Muscle layer of duodenum (tissue), 2 donors: ENCODE results near the gene ACRBP.

Experiments
- H3K27ac ChIP-seq: one replicate; pipeline ENCODE4 v1.7.0; 2013; ENCODE audit warnings: mild to moderate bottlenecking, low read length
- H3K27me3 ChIP-seq: one replicate; pipeline ENCODE4 v1.7.0; 2013; ENCODE audit warnings: low read depth, mild to moderate bottlenecking, control low read depth, low read length
- H3K36me3 ChIP-seq, 2 donors: one replicate each; pipeline ENCODE4 v1.7.0; 2013; ENCODE audit warnings: low read length in 2 of 2, control low read depth in 1 of 2, mild to moderate bottlenecking in 1 of 2; ENCODE audit not compliant: insufficient read depth in 2 of 2, control insufficient read depth in 1 of 2
- H3K4me1 ChIP-seq, 2 donors: one replicate each; pipeline ENCODE4 v1.7.0; 2013; ENCODE audit warnings: low read length in 2 of 2, mild to moderate bottlenecking in 2 of 2, control low read depth in 1 of 2, moderate library complexity in 1 of 2; ENCODE audit not compliant: insufficient read depth in 2 of 2, control insufficient read depth in 1 of 2
- H3K4me3 ChIP-seq, 2 donors: one replicate each; pipeline ENCODE4 v1.7.0; 2013; ENCODE audit warnings: low read length in 2 of 2, low read depth in 1 of 2, mild to moderate bottlenecking in 1 of 2
- H3K9me3 ChIP-seq, 2 donors: one replicate each; pipeline ENCODE4 v1.7.0; 2013; ENCODE audit warnings: low read length in 2 of 2, control low read depth in 1 of 2, mild to moderate bottlenecking in 1 of 2; ENCODE audit not compliant: control insufficient read depth in 1 of 2
- donor health status: healthy.

The ACRBP gene

GRCh38 chr12:6613015-6613775 lies 34.0 kb downstream of the ACRBP start:
- Histone ChIP-seq H3K27ac (peak overlapping the region; percentile 52), H3K9me3 (no peaks in the 10 kb centered on the region), H3K27me3 (no peaks in the 10 kb centered on the region), H3K4me1 (peaks cover 14 to 27% of the 10 kb centered on the region in 2 donors), H3K4me3 (peak overlapping the region; percentile 13 to 41), H3K36me3 (no peaks in the 10 kb centered on the region)

- H3K36me3 ChIP-seq = no peaks in the 10 kb centered on the region
- peak overlapping the region in 1 of 2 donors; percentile 13 for H3K4me3 ChIP-seq
- H3K9me3 ChIP-seq = no peaks in the 10 kb centered on the region
- H3K4me1 ChIP-seq = peaks cover 14 to 27% of the 10 kb centered on the region in 2 donors
- peak overlapping the region; percentile 28 for H3K27ac ChIP-seq
- no peaks in the 10 kb centered on the region for H3K27me3 ChIP-seq
These were observed 34.6 kb downstream of the ACRBP start for GRCh38 chr12:6612652-6613014.

GRCh38 chr12:6612247-6612646 lies 35.0 kb downstream of the ACRBP start:
- H3K36me3 ChIP-seq = no peaks in the 10 kb centered on the region
- no peaks in the 10 kb centered on the region for H3K9me3 ChIP-seq
- H3K27me3 ChIP-seq = no peaks in the 10 kb centered on the region
- H3K4me3 ChIP-seq = no peak overlapping the region
- peak overlapping the region; percentile 28 for H3K27ac ChIP-seq
- H3K4me1 ChIP-seq = peaks cover 14 to 27% of the 10 kb centered on the region in 2 donors

DNA sequence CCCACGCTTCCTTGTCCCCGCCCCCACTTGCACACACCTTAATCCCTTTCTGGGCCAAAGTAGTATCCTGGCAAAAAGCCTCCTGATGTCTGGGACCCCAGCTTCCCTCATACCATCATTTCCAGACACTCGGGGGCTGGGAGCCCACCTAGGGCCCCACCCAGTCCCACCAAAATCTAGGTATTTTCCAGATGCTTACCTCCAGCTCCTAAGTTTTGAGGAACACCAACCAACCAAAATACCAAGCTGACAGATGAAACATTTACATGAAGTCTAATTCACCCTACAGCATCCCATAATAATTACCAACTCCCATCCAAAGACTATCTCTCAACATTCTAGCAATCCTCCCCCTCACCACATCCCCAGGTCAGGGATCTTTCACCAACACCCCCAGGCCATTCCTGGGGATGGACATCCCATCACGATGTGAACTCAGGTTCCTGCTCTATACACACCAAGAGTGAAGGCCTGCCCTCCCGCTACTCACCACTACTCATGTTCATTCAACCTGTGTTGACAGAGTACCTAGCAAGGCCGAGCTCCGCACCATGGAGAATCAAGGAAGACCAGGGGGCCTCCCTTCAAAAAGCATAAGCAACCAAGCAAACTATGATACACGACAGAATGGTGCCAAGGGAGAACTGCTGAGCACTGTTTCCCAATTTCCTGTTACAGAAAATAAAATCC lies 38.5 kb downstream of the ACRBP start:
- peak overlapping the region; percentile 56 for H3K27ac ChIP-seq
- H3K27me3 ChIP-seq = no peaks in the 10 kb centered on the region
- peaks cover 30 to 47% of the 10 kb centered on the region in 2 donors for H3K4me1 ChIP-seq
- H3K36me3 ChIP-seq = no peaks in the 10 kb centered on the region
- no peaks in the 10 kb centered on the region for H3K9me3 ChIP-seq
- no peak overlapping the region for H3K4me3 ChIP-seq

DNA sequence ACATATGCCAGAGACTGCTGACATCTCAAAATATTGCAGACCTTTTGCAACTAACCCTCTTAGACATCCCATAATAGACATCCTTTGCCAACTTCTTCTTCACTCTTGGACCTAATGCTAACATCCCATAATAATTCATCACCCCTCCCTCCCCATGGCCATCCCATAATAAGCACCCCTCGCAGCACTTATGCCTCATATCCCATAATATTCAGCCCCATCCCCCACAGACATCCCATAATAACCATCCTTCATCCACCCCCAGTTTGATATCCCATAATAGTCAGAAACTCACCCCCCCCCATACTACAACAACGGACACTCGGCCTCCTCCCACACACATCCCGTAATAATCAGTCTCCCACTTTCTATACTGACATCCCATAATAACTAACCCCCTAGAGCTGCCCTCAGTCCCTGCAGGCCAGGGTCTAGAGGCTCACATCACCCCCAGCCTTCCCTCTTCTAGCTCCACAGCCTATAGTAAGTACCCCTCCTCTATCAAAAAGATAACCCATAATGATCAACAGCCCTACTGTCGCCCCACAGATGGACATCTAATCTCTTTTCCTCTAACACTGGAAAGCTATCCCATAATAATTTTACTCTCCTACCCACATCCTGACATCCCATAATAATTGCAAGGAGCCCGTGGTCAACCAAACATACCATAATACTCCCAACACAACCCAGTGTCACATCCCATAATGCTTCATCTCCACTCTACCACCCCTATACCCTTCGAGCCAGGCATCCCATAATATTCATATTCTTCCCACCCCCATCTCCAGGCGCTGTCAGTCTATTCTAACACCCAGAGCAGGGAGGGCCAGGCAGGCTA lies 39.3 kb downstream of the ACRBP start:
- Histone ChIP-seq H3K9me3 (no peaks in the 10 kb centered on the region), H3K4me3 (peak overlapping the region in 1 of 2 donors; percentile 64), H3K27me3 (no peaks in the 10 kb centered on the region), H3K4me1 (peaks cover 29 to 49% of the 10 kb centered on the region in 2 donors), H3K27ac (peak overlapping the region; percentile 56), H3K36me3 (no peaks in the 10 kb centered on the region)

- Histone ChIP-seq H3K4me1 (peaks cover 21 to 45% of the 10 kb centered on the region in 2 donors), H3K4me3 (peak overlapping the region; percentile 64 to 90), H3K27ac (peak overlapping the region; percentile 77), H3K36me3 (peaks cover 8 to 10% of the 10 kb centered on the region in 2 donors), H3K27me3 (no peaks in the 10 kb centered on the region), H3K9me3 (no peaks in the 10 kb centered on the region)
These were observed 40.7 kb downstream of the ACRBP start for GRCh38 chr12:6606331-6607131.

- Histone ChIP-seq H3K36me3 (peaks cover 16 to 19% of the 10 kb centered on the region in 2 donors), H3K9me3 (no peaks in the 10 kb centered on the region), H3K4me3 (peak overlapping the region; percentile 64 to 90), H3K27ac (peak overlapping the region; percentile 77), H3K27me3 (no peaks in the 10 kb centered on the region), H3K4me1 (peaks cover 21 to 37% of the 10 kb centered on the region in 2 donors)
These were observed 41.6 kb downstream of the ACRBP start for GRCh38 chr12:6605421-6606330.

GRCh38 chr12:6604259-6605029 lies 42.8 kb downstream of the ACRBP start:
- H3K27me3 ChIP-seq = no peaks in the 10 kb centered on the region
- peak overlapping the region; percentile 64 to 90 for H3K4me3 ChIP-seq
- peaks cover 21 to 37% of the 10 kb centered on the region in 2 donors for H3K4me1 ChIP-seq
- H3K27ac ChIP-seq = peak overlapping the region; percentile 77
- peaks cover 28 to 31% of the 10 kb centered on the region in 2 donors for H3K36me3 ChIP-seq
- H3K9me3 ChIP-seq = no peaks in the 10 kb centered on the region

GRCh38 chr12:6603095-6603567 lies 44.1 kb downstream of the ACRBP start:
- Histone ChIP-seq H3K36me3 (peaks cover 38 to 42% of the 10 kb centered on the region in 2 donors), H3K27ac (no peak overlapping the region), H3K27me3 (no peaks in the 10 kb centered on the region), H3K4me1 (peaks cover 21 to 37% of the 10 kb centered on the region in 2 donors), H3K9me3 (no peaks in the 10 kb centered on the region), H3K4me3 (peak overlapping the region in 1 of 2 donors; percentile 30)
